HepG2 (cell line): ENCODE measurements around the gene STX4. TPM values are rescaled to one million over a fixed set of nuclear protein-coding genes. Genes with fewer than 3 reads are reported as not detected.

Source experiments
- ATAC-seq: fragments of 200-7000 bp; cut with Tn5 transposase; 3 replicates; pipeline ENCODE4 v1.9.1; 2020; ENCODE audit warnings: mild to moderate bottlenecking, moderate library complexity
- BruUV-seq: library from RNA; stranded (reverse); fragments of 400-500 nt; replicated peaks from 2 replicates; lab custom pipeline; 2021; lab: Mats Ljungman, UMichigan
- CTCF ChIA-PET: fragments of 300-600 bp; formaldehyde crosslinking; extraction: SDS; loops from one replicate; lab custom pipeline; 2021; ENCODE audit warnings: low total read pairs, inconsistent platforms, low intra/inter-chr PET ratio; lab: Yijun Ruan, JAX
- POLR2A ChIA-PET: fragments of 350-600 bp; sonication (Branson Sonifier 250); formaldehyde crosslinking; loops from one replicate; lab custom pipeline; 2020; ENCODE audit warnings: antibody characterized with exemption, inconsistent platforms; lab: Yijun Ruan, JAX
- DNase-seq: peaks from one replicate; pipeline ENCODE4 v3.0.0-alpha.2; 2015; ENCODE audit warnings: low spot score
- FAIRE-seq: peaks from 3 replicates; lab custom pipeline; 2011; peaks lifted over from hg19 to GRCh38; lab: Jason Lieb, UNC
- H2AFZ ChIP-seq: one replicate; pipeline ENCODE4 v1.6.1; 2011; ENCODE audit warnings: low read length, inconsistent platforms
- H3K27ac ChIP-seq: fragments of 300-600 bp; 3 replicates; pipeline ENCODE4 v1.8.0; 2011; ENCODE audit warnings: mixed run types, mild to moderate bottlenecking, mixed read lengths, low read length, inconsistent platforms; ENCODE audit not compliant: insufficient read depth; ENCODE audit errors: extremely low read length
- H3K27me3 ChIP-seq, 2 experiments: fragments of 200-600 bp in 1 of 2; 2 replicates in 1 of 2; 3 replicates in 1 of 2; pipeline versions ENCODE4 v1.6.0 to v1.8.0; 2011; ENCODE audit warnings: low read length in 2 of 2, mild to moderate bottlenecking in 2 of 2, moderate library complexity in 2 of 2, inconsistent platforms in 1 of 2; ENCODE audit not compliant: insufficient read depth in 2 of 2, control insufficient read depth in 1 of 2
- H3K36me3 ChIP-seq, 2 experiments: fragments of 200-600 bp in 1 of 2; replicated peaks in 1 of 2; 2 replicates in 1 of 2; 3 replicates in 1 of 2; pipeline versions ENCODE4 v1.5.1 to v1.8.0; 2011; ENCODE audit warnings: low read length in 2 of 2, inconsistent platforms in 1 of 2; ENCODE audit not compliant: insufficient read depth in 2 of 2, control insufficient read depth in 1 of 2
- H3K4me1 ChIP-seq: 2 replicates; pipeline ENCODE4 v1.5.1; 2012; ENCODE audit warnings: low read length, inconsistent platforms; ENCODE audit not compliant: insufficient read depth
- H3K4me2 ChIP-seq: 2 replicates; pipeline ENCODE4 v1.6.0; 2011; ENCODE audit warnings: low read depth, low read length, inconsistent platforms
- H3K4me3 ChIP-seq, 3 experiments: fragments of 200-600 bp in 1 of 3; sonication (generic), shearing (Covaris generic) in 1 of 3; replicated peaks in 1 of 3; 2 replicates each; pipeline ENCODE4 v1.5.1; 2011 to 2016; ENCODE audit warnings: low read length in 3 of 3, inconsistent platforms in 2 of 3, low read depth in 2 of 3, mild to moderate bottlenecking in 2 of 3, control low read depth in 1 of 3, mixed read lengths in 1 of 3; ENCODE audit not compliant: insufficient read depth in 1 of 3
- H3K79me2 ChIP-seq: one replicate; pipeline ENCODE4 v1.6.1; 2011; ENCODE audit warnings: low read length, inconsistent platforms; ENCODE audit not compliant: insufficient read depth
- H3K9ac ChIP-seq: 2 replicates; pipeline ENCODE4 v1.6.0; 2011; ENCODE audit warnings: mild to moderate bottlenecking, low read depth, low read length, inconsistent platforms; ENCODE audit not compliant: insufficient read depth
- H3K9me3 ChIP-seq: 2 replicates; pipeline ENCODE4 v1.5.1; 2012; ENCODE audit warnings: mild to moderate bottlenecking, low read length
- H4K20me1 ChIP-seq: 2 replicates; pipeline ENCODE4 v1.6.0; 2011; ENCODE audit warnings: inconsistent platforms, mild to moderate bottlenecking, low read length, moderate library complexity; ENCODE audit not compliant: insufficient read depth
- DMTF1 ChIP-seq: sonication (generic); formaldehyde crosslinking; IDR thresholded peaks from 2 replicates; pipeline ENCODE4 v1.4.0; 2020; ENCODE audit warnings: mild to moderate bottlenecking, missing genetic modification reagents
- HNRNPUL1 ChIP-seq: fragments of 200-400 bp; formaldehyde crosslinking; IDR thresholded peaks from 2 replicates; pipeline ENCODE4 v1.6.1; 2017; ENCODE audit warnings: low read depth, mild to moderate bottlenecking, low read length, moderate library complexity
- ZBTB25 ChIP-seq: IDR thresholded peaks from 2 replicates; pipeline ENCODE4 v1.6.1; 2018; ENCODE audit warnings: missing genetic modification reagents
- ZNF768 ChIP-seq: sonication (generic); formaldehyde crosslinking; IDR thresholded peaks from 2 replicates; pipeline ENCODE4 v1.4.0; 2020; ENCODE audit warnings: missing genetic modification reagents
- ZNF879 ChIP-seq: sonication (generic); formaldehyde crosslinking; IDR thresholded peaks from 2 replicates; pipeline ENCODE4 v1.8.1; 2023; ENCODE audit warnings: missing genetic modification reagents
- WGBS: methylation state at CpG from one replicate; pipeline ENCODE4 v1.1.6; 2017; ENCODE audit warnings: low lambda C conversion rate; 5-methylcytosine and 5-hydroxymethylcytosine counted together
- in situ Hi-C: cut with HindIII; loops from 2 replicates; pipeline ENCODE4 v1.10.0; 2017; ENCODE audit warnings: low pct_unique_long_range_greater_than_20kb; ENCODE audit not compliant: extremely low pct_ligation_motif_present
- intact Hi-C: fragments of 100-400 bp; cut with micrococcal nuclease; formaldehyde crosslinking; loops from one replicate; pipeline ENCODE4 v1.10.0; 2022; ENCODE audit not compliant: unreplicated experiment
- polyA plus RNA-seq, 8 experiments: library from polyadenylated mRNA; depleted of rRNA in 3 of 8; stranded (reverse) in 7 of 8; unstranded in 1 of 8; fragments of >200 nt; fragmentation: Illumina TruSeq in 4 of 8; extraction: Trizol in 4 of 8; gene quantifications; 2 replicates each; pipeline versions ENCODE4 v1.2.1 to v1.2.3, GENCODE V29; 2011 to 2016; ENCODE audit warnings: low read depth in 4 of 8, missing spikeins in 1 of 8, mixed read lengths in 1 of 8; ENCODE audit not compliant: insufficient read depth in 1 of 8
- total RNA-seq, 5 experiments: library from RNA; depleted of rRNA; stranded (reverse); fragments of >200 nt; fragmentation: Illumina TruSeq; extraction: Trizol; gene quantifications; 2 replicates each; pipeline ENCODE4 v1.2.3, GENCODE V29; 2016; ENCODE audit warnings: low read depth in 1 of 5

Gene STX4
- total and polyA plus RNA-seq, 2 of the 13 experiments (the other 11 are each of a cell fraction or from before 2014, with no cell fraction given), result 29.2 to 34.6 TPM

- WGBS, result 100% methylated on average over 2 of the region's 2 CpGs
- peaks cover 4% of the 10 kb centered on the region; the same call in 1 of the 2 replicates for H4K20me1 ChIP-seq
- FAIRE-seq (no peak), DNase-seq (no peak), ATAC-seq (no peak)
- peaks cover 19% of the 10 kb centered on the region for H3K4me1 ChIP-seq
- intact Hi-C loops (no loop called here), in situ Hi-C loops (no loop called here)
- H3K79me2 ChIP-seq, result peaks cover 3% of the 10 kb centered on the region
- no peak overlapping the region for H3K27ac ChIP-seq
- ChIA-PET CTCF (no interaction called here), POLR2A (no interaction called here)
- no TSS peak for BruUV-seq
- no peak overlapping the region for H2AFZ ChIP-seq
- peaks cover 0 to 20% of the 10 kb centered on the region in 2 experiments; a peak in 4 of 5 replicates for H3K36me3 ChIP-seq
- no peak overlapping the region for H3K4me2 ChIP-seq
- no peaks in the 10 kb centered on the region for H3K9me3 ChIP-seq
- no peak overlapping the region for H3K4me3 ChIP-seq
- TF ChIP-seq ZNF879 (CRISPR knock-in tag), result no peak
- no peak for TF ChIP-seq DMTF1 (CRISPR knock-in tag)
- no peak for TF ChIP-seq ZNF768 (CRISPR knock-in tag)
- TF ChIP-seq ZBTB25 (CRISPR knock-in tag), result no peak
- no peak for TF ChIP-seq HNRNPUL1
- TF ChIP-seq, all 625 proteins: peak for 0
- Histone ChIP-seq H3K9ac (no peak overlapping the region), H3K27me3 (no peaks in the 10 kb centered on the region; a peak in 1 of 5 replicates)
Observed at GRCh38 chr16:31038993-31039392, 5.6 kb downstream of the STX4 start.
